Measurements from ENCODE around the gene CTNND2.

CTNND2 gene

GRCh38 chr5:10969684-10970180 lies 934.5 kb downstream of the CTNND2 start:
- in situ Hi-C loops (cut with MboI; ENCODE audit: low sequenced_read_pairs): no loop called here

GRCh38 chr5:10964806-10965205 lies 939.4 kb downstream of the CTNND2 start:
- in situ Hi-C loops (cut with MboI; ENCODE audit: low sequenced_read_pairs): no loop called here

GRCh38 chr5:10958728-10959127 lies 945.5 kb downstream of the CTNND2 start:
- in situ Hi-C loops (cut with MboI; ENCODE audit: low sequenced_read_pairs): no loop called here

- in situ Hi-C loops (cut with MboI; ENCODE audit: low sequenced_read_pairs): no loop called here
Measured at GRCh38 chr5:10949856-10950630, 954.2 kb downstream of the CTNND2 start.

GRCh38 chr5:10946050-10946449 lies 958.2 kb downstream of the CTNND2 start:
- in situ Hi-C loops (cut with MboI; ENCODE audit: low sequenced_read_pairs): no loop called here

GRCh38 chr5:10941900-10942299 lies 962.3 kb downstream of the CTNND2 start:
- in situ Hi-C loops (cut with MboI; ENCODE audit: low sequenced_read_pairs): no loop called here

- in situ Hi-C loops (cut with MboI; ENCODE audit: low sequenced_read_pairs): no loop called here
Measured at GRCh38 chr5:10936081-10936855, 968.0 kb downstream of the CTNND2 start.

- in situ Hi-C loops (cut with MboI; ENCODE audit: low sequenced_read_pairs): no loop called here
Measured at GRCh38 chr5:10935536-10935935, 968.7 kb downstream of the CTNND2 start.

GRCh38 chr5:10934783-10935355 lies 969.4 kb downstream of the CTNND2 start:
- in situ Hi-C loops (cut with MboI; ENCODE audit: low sequenced_read_pairs): no loop called here

GRCh38 chr5:10933121-10933520 lies 971.1 kb downstream of the CTNND2 start:
- in situ Hi-C loops (cut with MboI; ENCODE audit: low sequenced_read_pairs): no loop called here

- in situ Hi-C loops (cut with MboI; ENCODE audit: low sequenced_read_pairs): no loop called here
Measured at GRCh38 chr5:10932426-10932825, 971.8 kb downstream of the CTNND2 start.

GRCh38 chr5:10927608-10928007 lies 976.6 kb downstream of the CTNND2 start:
- in situ Hi-C loops (cut with MboI; ENCODE audit: low sequenced_read_pairs): no loop called here

- in situ Hi-C loops (cut with MboI; ENCODE audit: low sequenced_read_pairs): no loop called here
Measured at GRCh38 chr5:10923310-10923709, 980.9 kb downstream of the CTNND2 start.

Measured in HL-60/S4 treated with retinoic acid at 250 ng/mL for 4 days and 3 days (cell line).